ENCODE results near the gene STAC3. TPM values are rescaled to one million over a fixed set of nuclear protein-coding genes. Genes with fewer than 3 reads are reported as not detected.

STAC3 gene
- total RNA-seq, 1 experiment from 2014 or later: 3.3 TPM

DNA sequence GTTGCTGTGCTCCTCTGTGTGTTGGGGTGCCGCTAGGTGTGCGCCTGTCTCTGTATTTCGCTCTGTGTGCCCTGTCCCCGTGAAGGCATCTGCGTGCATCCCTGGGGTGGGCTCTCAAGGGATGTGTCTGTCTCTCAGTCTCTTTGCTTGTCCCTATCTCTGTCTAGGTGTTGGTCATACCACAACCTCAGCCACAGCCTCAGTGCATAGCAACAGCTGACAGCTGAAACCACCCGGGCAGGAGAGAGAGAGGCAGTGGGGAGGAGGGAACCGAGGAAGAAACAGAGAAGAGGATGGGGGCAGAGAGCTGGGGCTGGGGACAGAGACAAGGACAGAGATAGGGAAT, 35.3 kb downstream of the STAC3 start (continued):
- TF ChIP-seq, protein P1, sequence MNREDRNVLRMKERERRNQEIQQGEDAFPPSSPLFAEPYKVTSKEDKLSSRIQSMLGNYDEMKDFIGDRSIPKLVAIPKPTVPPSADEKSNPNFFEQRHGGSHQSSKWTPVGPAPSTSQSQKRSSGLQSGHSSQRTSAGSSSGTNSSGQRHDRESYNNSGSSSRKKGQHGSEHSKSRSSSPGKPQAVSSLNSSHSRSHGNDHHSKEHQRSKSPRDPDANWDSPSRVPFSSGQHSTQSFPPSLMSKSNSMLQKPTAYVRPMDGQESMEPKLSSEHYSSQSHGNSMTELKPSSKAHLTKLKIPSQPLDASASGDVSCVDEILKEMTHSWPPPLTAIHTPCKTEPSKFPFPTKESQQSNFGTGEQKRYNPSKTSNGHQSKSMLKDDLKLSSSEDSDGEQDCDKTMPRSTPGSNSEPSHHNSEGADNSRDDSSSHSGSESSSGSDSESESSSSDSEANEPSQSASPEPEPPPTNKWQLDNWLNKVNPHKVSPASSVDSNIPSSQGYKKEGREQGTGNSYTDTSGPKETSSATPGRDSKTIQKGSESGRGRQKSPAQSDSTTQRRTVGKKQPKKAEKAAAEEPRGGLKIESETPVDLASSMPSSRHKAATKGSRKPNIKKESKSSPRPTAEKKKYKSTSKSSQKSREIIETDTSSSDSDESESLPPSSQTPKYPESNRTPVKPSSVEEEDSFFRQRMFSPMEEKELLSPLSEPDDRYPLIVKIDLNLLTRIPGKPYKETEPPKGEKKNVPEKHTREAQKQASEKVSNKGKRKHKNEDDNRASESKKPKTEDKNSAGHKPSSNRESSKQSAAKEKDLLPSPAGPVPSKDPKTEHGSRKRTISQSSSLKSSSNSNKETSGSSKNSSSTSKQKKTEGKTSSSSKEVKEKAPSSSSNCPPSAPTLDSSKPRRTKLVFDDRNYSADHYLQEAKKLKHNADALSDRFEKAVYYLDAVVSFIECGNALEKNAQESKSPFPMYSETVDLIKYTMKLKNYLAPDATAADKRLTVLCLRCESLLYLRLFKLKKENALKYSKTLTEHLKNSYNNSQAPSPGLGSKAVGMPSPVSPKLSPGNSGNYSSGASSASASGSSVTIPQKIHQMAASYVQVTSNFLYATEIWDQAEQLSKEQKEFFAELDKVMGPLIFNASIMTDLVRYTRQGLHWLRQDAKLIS (CRISPR knock-in tag; IDR thresholded peaks at IDR 0.05; ENCODE audit: borderline replicate concordance): no peak
- TF ChIP-seq, protein P2, sequence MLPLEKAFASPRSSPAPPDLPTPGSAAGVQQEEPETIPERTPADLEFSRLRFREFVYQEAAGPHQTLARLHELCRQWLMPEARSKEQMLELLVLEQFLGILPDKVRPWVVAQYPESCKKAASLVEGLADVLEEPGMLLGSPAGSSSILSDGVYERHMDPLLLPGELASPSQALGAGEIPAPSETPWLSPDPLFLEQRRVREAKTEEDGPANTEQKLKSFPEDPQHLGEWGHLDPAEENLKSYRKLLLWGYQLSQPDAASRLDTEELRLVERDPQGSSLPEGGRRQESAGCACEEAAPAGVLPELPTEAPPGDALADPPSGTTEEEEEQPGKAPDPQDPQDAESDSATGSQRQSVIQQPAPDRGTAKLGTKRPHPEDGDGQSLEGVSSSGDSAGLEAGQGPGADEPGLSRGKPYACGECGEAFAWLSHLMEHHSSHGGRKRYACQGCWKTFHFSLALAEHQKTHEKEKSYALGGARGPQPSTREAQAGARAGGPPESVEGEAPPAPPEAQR (CRISPR knock-in tag; IDR thresholded peaks at IDR 0.05): no peak
- TF ChIP-seq, protein P3, sequence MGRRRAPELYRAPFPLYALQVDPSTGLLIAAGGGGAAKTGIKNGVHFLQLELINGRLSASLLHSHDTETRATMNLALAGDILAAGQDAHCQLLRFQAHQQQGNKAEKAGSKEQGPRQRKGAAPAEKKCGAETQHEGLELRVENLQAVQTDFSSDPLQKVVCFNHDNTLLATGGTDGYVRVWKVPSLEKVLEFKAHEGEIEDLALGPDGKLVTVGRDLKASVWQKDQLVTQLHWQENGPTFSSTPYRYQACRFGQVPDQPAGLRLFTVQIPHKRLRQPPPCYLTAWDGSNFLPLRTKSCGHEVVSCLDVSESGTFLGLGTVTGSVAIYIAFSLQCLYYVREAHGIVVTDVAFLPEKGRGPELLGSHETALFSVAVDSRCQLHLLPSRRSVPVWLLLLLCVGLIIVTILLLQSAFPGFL (CRISPR knock-in tag; IDR thresholded peaks at IDR 0.05; ENCODE audit: borderline replicate concordance): no peak
- TF ChIP-seq ZNF138 (CRISPR knock-in tag; conservative IDR thresholded peaks at IDR 0.05): no peak
- TF ChIP-seq FOXP1 (CRISPR knock-in tag; IDR thresholded peaks at IDR 0.05; ENCODE audit: borderline replicate concordance): no peak
- no peak for TF ChIP-seq CREB1 (CRISPR knock-in tag; IDR thresholded peaks at IDR 0.05)

DNA sequence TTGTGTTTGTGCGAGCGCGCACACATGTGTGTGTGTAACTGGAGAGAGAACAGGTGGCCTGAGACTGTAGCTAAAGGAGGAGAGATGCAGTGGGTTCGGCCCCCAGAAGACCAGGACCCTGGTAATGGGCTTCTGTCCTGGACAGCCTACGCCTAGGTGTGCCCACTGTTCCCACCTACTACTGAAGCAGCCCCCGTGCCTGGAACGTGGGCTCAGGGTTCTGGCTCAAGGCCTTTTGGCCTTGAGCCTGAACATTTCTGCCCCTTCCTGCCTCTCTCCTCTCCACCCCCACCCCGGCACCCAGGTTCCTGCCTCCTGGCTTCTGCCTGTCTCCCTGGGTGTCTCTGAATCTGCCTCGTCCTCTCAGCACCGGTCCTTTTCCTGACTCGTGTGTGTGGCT, 35.9 kb downstream of the STAC3 start:
- Mint-ChIP-seq H3K36me3 (peaks cover 2% of the 10 kb centered on the region; the same call in 1 of the 2 replicates), H3K27me3 (ENCODE audit: low read depth) (peaks cover 63% of the 10 kb centered on the region), H3K9me3 (no peaks in the 10 kb centered on the region), H3K4me3 (peak overlapping the region; percentile 21; the same call in 1 of the 2 replicates), H3K4me1 (peaks cover 42% of the 10 kb centered on the region), H3K27ac (no peak overlapping the region)
- DNase-seq (ENCODE audit: low spot score) (no peak), ATAC-seq (no peak)
- CTCF ChIA-PET: interaction anchor here (1.3 to 8.5 kb wide), 10 partner anchors 9 to 241 kb away, joined by 4 to 415 read pairs (median 20); partner anchors contain the start of genes INHBE, LRP1 and SHMT2
- POLR2A ChIA-PET: interaction anchor here (1.0 to 2.4 kb wide), 8 partner anchors 15 to 240 kb away, joined by 3 to 17 read pairs (median 8); partner anchors contain the start of genes INHBE and SHMT2
- TF ChIP-seq, protein P4, sequence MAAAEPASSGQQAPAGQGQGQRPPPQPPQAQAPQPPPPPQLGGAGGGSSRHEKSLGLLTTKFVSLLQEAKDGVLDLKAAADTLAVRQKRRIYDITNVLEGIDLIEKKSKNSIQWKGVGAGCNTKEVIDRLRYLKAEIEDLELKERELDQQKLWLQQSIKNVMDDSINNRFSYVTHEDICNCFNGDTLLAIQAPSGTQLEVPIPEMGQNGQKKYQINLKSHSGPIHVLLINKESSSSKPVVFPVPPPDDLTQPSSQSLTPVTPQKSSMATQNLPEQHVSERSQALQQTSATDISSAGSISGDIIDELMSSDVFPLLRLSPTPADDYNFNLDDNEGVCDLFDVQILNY (CRISPR knock-in tag; IDR thresholded peaks at IDR 0.05): no peak
- TF ChIP-seq, protein P5, sequence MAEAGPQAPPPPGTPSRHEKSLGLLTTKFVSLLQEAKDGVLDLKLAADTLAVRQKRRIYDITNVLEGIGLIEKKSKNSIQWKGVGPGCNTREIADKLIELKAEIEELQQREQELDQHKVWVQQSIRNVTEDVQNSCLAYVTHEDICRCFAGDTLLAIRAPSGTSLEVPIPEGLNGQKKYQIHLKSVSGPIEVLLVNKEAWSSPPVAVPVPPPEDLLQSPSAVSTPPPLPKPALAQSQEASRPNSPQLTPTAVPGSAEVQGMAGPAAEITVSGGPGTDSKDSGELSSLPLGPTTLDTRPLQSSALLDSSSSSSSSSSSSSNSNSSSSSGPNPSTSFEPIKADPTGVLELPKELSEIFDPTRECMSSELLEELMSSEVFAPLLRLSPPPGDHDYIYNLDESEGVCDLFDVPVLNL (CRISPR knock-in tag; IDR thresholded peaks at IDR 0.05; ENCODE audit: borderline replicate concordance, low read depth): no peak
- TF ChIP-seq TP53 (CRISPR knock-in tag; IDR thresholded peaks at IDR 0.05) (no peak), ZNF423 (CRISPR knock-in tag; IDR thresholded peaks at IDR 0.05) (no peak), NFE2L1 (CRISPR knock-in tag; IDR thresholded peaks at IDR 0.05) (no peak), ZNF671 (CRISPR knock-in tag; IDR thresholded peaks at IDR 0.05) (no peak), GTF2I (CRISPR knock-in tag; conservative IDR thresholded peaks at IDR 0.05) (no peak), GABPB1 (CRISPR knock-in tag; IDR thresholded peaks at IDR 0.05) (no peak), ZNF138 (CRISPR knock-in tag; conservative IDR thresholded peaks at IDR 0.05) (no peak), CREB1 (CRISPR knock-in tag; IDR thresholded peaks at IDR 0.05) (no peak), TEAD1 (CRISPR knock-in tag; IDR thresholded peaks at IDR 0.05) (no peak)
- TF ChIP-seq, protein P6, sequence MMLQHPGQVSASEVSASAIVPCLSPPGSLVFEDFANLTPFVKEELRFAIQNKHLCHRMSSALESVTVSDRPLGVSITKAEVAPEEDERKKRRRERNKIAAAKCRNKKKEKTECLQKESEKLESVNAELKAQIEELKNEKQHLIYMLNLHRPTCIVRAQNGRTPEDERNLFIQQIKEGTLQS (CRISPR knock-in tag; conservative IDR thresholded peaks at IDR 0.05): no peak
- TF ChIP-seq, protein P7, sequence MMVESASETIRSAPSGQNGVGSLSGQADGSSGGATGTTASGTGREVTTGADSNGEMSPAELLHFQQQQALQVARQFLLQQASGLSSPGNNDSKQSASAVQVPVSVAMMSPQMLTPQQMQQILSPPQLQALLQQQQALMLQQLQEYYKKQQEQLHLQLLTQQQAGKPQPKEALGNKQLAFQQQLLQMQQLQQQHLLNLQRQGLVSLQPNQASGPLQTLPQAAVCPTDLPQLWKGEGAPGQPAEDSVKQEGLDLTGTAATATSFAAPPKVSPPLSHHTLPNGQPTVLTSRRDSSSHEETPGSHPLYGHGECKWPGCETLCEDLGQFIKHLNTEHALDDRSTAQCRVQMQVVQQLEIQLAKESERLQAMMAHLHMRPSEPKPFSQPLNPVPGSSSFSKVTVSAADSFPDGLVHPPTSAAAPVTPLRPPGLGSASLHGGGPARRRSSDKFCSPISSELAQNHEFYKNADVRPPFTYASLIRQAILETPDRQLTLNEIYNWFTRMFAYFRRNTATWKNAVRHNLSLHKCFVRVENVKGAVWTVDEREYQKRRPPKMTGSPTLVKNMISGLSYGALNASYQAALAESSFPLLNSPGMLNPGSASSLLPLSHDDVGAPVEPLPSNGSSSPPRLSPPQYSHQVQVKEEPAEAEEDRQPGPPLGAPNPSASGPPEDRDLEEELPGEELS (CRISPR knock-in tag; IDR thresholded peaks at IDR 0.05): no peak
- TF ChIP-seq, protein P3 (CRISPR knock-in tag; IDR thresholded peaks at IDR 0.05; ENCODE audit: borderline replicate concordance): no peak
- TF ChIP-seq, protein P8, sequence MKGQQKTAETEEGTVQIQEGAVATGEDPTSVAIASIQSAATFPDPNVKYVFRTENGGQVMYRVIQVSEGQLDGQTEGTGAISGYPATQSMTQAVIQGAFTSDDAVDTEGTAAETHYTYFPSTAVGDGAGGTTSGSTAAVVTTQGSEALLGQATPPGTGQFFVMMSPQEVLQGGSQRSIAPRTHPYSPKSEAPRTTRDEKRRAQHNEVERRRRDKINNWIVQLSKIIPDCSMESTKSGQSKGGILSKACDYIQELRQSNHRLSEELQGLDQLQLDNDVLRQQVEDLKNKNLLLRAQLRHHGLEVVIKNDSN (CRISPR knock-in tag; IDR thresholded peaks at IDR 0.05): no peak
- TF ChIP-seq, protein P9, sequence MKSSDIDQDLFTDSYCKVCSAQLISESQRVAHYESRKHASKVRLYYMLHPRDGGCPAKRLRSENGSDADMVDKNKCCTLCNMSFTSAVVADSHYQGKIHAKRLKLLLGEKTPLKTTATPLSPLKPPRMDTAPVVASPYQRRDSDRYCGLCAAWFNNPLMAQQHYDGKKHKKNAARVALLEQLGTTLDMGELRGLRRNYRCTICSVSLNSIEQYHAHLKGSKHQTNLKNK (CRISPR knock-in tag; IDR thresholded peaks at IDR 0.05): no peak
- TF ChIP-seq, protein P10, sequence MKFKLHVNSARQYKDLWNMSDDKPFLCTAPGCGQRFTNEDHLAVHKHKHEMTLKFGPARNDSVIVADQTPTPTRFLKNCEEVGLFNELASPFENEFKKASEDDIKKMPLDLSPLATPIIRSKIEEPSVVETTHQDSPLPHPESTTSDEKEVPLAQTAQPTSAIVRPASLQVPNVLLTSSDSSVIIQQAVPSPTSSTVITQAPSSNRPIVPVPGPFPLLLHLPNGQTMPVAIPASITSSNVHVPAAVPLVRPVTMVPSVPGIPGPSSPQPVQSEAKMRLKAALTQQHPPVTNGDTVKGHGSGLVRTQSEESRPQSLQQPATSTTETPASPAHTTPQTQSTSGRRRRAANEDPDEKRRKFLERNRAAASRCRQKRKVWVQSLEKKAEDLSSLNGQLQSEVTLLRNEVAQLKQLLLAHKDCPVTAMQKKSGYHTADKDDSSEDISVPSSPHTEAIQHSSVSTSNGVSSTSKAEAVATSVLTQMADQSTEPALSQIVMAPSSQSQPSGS (CRISPR knock-in tag; IDR thresholded peaks at IDR 0.05; ENCODE audit: borderline replicate concordance, low read depth): no peak
